ENCODE data around the gene IDUA.

DNA sequence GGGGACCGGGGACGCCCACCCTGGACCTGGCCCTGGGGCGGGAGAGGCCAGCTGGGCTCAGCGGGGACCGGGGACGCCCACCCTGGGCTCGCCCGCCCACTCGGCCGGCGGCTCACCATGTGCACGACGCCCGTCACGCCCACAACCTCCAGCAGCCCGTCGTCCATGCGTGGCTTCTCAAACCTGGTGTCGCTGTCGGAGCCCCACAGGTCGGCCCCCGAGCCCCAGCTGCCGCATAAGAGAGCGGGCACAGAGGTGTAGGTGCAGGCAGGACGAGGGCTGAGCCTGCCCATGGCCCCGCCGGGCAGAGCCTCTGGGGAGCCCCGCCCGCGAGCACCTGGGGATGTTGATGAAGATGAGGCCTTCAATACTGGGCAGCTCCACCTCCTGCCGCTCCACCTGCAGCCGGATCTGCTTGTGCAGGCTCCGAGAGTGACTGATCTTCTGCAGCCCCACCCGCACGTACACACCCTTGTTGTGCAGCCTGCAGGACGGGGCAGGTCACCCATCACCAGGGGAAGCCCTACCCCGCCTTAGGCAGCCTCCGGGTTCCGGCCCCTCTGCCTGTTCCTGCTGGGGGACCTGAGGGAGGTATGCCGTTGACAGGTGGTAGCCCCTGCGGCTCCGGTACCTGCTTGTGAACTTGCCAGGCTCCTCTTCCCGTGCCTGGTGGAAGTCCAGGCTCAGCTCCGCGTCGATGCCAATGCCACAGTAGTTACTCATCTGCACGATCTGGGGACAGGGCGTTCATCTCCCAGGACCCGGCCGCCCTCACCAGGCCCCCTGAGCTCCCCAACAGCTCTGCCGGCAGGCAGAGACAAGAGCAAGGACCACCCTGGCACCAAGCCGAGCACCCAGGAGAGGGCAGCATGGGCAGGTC, 25.3 kb upstream of the IDUA start:
- TF ChIP-seq POLR2A (IDR thresholded peaks at IDR 0.05; ENCODE audit: low read depth, low read length): no peak
- TF ChIP-seq SRF (IDR thresholded peaks at IDR 0.05; ENCODE audit: low read depth in 2 of 2, low read length in 2 of 2): no peak
- no peak for TF ChIP-seq TAF1 (IDR thresholded peaks at IDR 0.05; ENCODE audit: borderline replicate concordance, low read depth, low read length)
- TF ChIP-seq POLR2AphosphoS5 (IDR thresholded peaks at IDR 0.05; ENCODE audit: low read length): no peak
- TF ChIP-seq, protein P1, sequence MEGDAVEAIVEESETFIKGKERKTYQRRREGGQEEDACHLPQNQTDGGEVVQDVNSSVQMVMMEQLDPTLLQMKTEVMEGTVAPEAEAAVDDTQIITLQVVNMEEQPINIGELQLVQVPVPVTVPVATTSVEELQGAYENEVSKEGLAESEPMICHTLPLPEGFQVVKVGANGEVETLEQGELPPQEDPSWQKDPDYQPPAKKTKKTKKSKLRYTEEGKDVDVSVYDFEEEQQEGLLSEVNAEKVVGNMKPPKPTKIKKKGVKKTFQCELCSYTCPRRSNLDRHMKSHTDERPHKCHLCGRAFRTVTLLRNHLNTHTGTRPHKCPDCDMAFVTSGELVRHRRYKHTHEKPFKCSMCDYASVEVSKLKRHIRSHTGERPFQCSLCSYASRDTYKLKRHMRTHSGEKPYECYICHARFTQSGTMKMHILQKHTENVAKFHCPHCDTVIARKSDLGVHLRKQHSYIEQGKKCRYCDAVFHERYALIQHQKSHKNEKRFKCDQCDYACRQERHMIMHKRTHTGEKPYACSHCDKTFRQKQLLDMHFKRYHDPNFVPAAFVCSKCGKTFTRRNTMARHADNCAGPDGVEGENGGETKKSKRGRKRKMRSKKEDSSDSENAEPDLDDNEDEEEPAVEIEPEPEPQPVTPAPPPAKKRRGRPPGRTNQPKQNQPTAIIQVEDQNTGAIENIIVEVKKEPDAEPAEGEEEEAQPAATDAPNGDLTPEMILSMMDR (IDR thresholded peaks at IDR 0.05 in 2 of 3, conservative IDR thresholded peaks at IDR 0.05 in 1 of 3; ENCODE audit: control insufficient read depth in 2 of 3, extremely low read depth in 1 of 3, insufficient read depth in 1 of 3, low read depth in 3 of 3, low read length in 3 of 3): no peak
- TF ChIP-seq, protein P2, sequence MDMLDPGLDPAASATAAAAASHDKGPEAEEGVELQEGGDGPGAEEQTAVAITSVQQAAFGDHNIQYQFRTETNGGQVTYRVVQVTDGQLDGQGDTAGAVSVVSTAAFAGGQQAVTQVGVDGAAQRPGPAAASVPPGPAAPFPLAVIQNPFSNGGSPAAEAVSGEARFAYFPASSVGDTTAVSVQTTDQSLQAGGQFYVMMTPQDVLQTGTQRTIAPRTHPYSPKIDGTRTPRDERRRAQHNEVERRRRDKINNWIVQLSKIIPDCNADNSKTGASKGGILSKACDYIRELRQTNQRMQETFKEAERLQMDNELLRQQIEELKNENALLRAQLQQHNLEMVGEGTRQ (IDR thresholded peaks at IDR 0.05; ENCODE audit: borderline replicate concordance, low read depth, low read length): no peak
- no peak for TF ChIP-seq EZH2 (IDR thresholded peaks at IDR 0.05; ENCODE audit: borderline replicate concordance, control insufficient read depth, low read depth, low read length)
- TF ChIP-seq, protein P3, sequence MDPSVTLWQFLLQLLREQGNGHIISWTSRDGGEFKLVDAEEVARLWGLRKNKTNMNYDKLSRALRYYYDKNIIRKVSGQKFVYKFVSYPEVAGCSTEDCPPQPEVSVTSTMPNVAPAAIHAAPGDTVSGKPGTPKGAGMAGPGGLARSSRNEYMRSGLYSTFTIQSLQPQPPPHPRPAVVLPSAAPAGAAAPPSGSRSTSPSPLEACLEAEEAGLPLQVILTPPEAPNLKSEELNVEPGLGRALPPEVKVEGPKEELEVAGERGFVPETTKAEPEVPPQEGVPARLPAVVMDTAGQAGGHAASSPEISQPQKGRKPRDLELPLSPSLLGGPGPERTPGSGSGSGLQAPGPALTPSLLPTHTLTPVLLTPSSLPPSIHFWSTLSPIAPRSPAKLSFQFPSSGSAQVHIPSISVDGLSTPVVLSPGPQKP (IDR thresholded peaks at IDR 0.05; ENCODE audit: low read depth, low read length): no peak
- no peak for TF ChIP-seq MTA2 (IDR thresholded peaks at IDR 0.05; ENCODE audit: low read depth)

All from GM12878 (cell line).